GM21825 (cell line): ENCODE results near the gene ETS1.

Experiments used
- ATAC-seq: cut with Tn5 transposase; IDR thresholded peaks from one replicate; pipeline ENCODE4 v1.9.1; 2021; ENCODE audit warnings: mild to moderate bottlenecking, moderate library complexity; ENCODE audit not compliant: unreplicated experiment

The ETS1 gene

DNA sequence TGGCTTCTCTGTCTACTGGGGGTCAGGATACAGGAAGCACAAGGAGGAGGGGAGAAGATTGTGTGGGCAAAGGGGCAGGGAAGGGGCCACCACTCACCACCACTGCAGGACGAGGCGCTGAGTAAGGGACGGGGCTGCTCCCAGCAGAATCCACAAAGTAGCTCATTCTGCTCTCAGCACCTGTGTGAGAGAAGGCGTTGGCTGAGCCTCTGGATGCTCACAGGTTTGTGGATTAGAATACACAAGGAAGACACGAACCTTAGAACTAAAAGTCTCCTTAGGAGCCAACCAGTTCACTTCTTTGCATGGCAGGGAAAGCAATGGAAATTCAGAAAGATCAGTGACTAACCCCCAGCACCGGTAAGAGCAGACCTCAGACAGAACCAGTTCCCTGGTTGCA lies 14.4 kb downstream of the ETS1 start:
- ATAC-seq, result no peak

GRCh38 chr11:128570632-128571031 lies 16.7 kb downstream of the ETS1 start:
- no peak for ATAC-seq

DNA sequence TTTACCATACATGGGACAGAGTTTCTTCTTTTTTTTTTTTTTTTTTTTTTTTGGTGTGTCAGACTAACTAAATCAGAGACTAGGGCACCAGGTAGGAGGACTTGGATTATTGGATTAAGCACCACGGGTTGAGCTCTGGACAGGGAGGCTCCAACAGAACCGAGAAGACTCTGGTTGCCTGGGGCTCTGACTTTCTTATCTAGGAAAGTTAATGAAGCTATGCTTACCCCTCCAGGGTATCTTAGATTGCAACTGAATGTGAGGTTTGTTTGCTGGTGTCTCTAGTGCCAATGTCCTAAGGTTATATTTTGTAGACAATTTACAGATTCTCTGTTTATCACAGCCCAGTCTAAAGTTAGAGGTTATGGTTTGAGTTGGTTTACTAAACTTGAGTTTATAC lies 18.1 kb downstream of the ETS1 start:
- ATAC-seq, result no peak

DNA sequence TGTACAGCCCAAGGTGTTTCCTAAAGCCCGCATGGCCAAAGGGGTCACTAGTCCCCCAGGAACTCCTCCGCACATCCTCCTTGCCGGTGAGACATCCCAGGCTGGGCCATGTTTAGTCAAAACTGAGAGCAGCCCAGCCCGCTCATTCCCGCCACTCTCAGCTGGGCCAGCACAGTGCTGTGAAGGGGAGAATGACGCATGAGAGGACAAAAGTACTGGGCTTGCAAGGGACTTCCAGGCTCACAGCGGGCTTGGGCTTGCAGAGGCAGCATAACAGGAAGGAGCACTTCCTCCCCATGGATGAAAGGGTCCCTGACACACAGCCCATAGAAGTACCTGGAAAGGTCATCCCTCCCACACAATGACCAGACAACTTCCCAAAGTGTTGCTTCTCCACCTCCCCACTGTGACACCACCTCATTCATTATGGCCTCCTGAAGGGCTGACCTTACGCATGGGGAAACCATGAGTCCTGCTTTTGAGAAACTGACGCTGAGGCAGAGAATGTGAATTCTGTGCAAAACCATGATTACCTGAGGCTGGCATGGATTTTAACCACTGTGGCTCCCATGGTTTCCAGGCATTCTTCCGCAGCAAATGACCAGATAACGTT lies 19.1 kb downstream of the ETS1 start:
- ATAC-seq, result no peak

DNA sequence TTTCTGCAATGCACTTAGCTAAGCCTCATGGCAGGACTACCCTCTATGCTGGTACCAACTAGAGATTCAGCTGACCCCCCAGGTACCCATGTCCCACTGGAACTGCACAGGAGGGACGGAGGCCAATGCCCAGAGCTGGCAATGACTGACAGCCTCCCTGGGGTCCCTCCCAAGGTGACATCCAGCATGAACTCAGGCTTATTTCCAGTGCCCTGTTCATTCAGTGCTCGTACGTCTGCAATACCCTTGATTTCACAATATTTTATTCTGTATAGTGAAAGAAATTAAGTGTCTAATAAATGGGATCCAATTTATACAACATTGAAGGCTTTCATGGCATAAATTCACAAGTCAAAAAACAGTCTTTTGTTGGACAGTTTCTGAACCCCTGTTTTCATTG lies 20.2 kb downstream of the ETS1 start:
- ATAC-seq, result no peak

DNA sequence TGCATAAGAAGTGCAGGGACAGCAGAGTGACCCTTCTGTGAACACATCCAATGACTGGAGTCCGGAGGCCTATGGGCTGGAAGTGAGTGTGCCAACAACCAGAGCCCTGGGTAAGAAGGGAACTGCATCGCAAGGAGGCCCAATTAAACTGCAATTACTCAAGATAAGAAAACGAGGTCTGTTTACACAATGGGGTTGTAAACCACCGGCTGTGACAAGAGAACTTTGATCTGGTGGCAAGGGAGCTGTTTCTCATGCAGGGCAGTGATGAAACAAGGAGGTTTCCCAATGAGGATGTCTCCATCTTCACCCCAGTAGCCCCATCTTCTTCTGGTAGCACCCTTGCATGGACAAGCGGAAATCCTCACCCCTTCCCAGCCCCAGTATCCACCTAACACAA lies 21.5 kb downstream of the ETS1 start:
- no peak for ATAC-seq

GRCh38 chr11:128564642-128565245 lies 22.6 kb downstream of the ETS1 start:
- ATAC-seq, result no peak

DNA sequence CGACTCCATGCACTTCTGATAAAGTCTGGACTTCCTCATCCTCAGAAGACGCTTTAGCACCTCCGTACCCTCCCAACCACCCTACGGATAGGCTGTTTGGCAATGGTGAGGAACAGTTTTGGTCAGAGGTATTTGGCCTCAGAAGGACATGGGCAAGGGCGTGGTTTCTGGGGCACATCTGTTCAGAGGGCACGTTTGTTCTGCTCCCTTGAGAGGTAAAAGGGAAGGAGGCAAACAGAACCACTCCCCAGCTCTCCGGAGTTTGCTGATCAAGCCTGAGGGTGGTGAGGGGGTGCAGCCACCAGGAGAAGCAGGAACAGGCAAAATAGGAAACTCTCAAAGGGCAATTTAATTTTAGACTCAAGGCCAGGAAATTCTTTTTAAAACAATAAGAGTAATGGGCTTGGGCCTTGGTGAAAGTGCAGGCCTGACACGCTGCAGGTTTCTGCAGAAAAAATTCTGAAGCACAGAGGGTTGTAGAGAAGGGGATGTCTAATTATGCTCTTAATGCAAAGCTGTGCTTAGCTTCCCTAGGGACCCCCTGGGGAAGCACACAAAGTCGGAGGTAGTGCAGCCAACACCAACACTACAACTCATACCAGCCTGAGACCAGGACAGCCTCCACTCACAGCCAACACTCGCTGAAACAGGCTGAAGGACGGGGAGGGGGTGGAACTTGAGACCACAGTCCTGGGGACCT lies 23.3 kb downstream of the ETS1 start:
- no peak for ATAC-seq

DNA sequence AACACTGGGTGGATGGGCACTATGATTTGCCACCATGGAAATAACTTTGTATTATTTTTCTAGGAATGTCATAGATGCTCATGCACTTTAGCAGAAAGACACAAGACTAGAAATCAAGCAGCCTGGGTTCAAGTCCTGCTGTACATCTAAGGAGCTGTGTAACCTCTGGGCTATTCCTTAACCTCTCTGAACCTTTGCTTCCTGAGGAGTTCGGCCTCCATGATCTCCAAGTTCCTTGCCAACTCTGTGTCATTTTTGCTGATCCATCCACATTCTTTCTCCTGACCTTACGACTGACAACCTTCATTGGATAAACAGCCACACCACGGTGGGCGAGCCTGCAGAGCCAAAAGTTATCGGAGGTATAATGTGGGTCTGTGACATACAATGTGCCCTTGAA lies 24.1 kb downstream of the ETS1 start:
- ATAC-seq, result no peak

DNA sequence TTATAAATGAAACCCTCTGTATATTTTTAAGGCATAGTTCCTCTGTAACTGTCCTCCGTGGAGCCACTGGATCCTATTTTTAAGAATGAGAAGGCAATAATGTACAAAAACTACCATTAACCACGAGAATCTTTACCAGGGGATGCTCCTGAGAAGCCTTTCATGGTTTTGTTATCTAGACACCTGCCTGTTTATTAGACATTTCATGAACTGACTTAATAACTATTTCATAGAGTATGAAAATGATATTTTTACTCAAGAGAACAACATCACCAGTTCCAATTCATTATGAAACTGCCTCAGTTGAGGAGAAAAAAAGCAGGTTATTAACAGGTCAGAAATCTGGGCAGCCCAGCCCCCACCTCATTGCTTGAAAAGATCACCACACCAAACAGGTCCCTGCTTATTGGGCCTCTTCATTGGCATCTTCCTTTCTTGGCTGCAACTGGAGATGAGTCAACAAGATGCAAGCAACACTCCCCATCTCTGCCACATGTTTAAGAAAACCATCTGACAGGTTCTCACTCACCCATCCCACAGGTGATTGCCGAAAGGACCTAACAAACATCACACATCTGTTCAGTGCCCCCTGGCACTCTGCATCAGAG lies 27.8 kb downstream of the ETS1 start:
- no peak for ATAC-seq

GRCh38 chr11:128555606-128556005 lies 31.8 kb downstream of the ETS1 start:
- ATAC-seq, result no peak

GRCh38 chr11:128553662-128554362 lies 33.5 kb downstream of the ETS1 start:
- no peak for ATAC-seq

DNA sequence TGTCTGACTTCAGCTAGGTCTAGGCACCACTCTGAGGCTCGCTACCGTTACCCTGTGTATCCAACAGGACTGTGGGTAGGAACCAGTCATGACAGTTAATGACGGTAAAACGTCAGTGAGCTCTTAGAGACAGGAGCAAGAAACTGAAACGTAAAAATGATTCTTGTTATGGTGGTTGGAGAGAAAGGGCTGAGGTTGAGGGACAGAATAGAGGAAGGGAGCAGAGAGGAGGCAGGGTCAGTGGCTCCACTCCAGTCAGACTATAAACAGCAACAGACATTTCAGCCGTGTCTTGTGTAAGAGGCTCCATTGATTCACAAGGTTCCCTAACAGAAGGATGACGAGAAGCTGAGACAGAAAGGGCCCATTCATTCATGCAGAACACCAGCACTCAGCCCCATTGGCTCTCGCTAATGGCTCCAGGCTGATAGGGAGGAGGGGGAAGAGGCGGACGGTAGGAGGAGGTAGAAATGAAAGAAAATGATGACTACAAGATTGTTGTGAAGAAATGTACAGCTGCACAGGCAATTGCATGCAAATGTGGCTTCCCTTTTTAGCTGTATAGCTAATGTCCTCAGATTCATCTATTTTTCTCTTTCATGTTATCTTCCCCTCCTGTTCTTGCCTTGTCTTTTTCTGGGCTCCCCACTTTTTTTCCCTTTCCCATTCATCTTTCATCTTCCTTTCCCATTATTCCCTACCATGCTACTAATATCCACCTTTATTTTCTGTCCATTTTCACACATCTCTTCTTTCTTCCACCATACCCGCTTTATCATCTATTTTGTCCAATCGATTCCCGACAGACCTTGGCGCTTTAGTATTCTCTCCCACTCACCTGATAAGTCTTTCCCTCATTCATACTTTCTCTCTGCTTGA lies 34.3 kb downstream of the ETS1 start:
- peak; percentile 59 for ATAC-seq

DNA sequence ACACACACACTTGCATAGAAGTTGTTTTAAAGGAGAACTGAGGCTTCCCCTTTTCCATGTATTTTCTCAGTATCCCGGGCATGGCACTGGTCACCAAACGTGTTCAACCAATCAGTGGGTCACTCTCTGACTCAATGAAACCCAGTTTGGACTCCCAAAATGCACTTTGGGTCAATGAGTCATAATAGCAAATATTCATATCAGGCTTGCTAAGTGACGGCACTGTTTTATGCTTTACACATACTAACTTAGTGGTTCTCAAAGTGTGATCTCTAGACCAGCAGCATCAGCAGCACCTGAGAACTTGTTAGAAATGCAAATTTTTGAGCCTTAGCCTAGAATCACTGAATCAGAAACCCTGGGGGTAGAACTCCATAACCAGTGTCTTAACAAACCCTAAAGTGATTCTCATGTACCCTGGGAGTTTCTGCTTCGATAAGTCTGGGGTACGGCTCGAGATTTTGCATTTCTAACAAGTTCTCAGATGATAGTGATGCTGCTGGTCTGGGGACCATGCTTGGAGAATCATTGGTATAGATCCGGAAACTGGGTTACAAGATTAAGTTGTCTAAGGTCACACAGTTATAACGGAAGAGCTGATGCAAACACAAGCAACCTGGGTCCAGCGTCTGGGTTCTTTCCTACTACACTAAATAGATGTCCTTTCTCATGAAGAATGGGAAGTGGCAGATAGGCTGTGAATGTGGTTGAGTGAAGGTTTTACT lies 35.6 kb downstream of the ETS1 start:
- ATAC-seq, result peak; percentile 59

DNA sequence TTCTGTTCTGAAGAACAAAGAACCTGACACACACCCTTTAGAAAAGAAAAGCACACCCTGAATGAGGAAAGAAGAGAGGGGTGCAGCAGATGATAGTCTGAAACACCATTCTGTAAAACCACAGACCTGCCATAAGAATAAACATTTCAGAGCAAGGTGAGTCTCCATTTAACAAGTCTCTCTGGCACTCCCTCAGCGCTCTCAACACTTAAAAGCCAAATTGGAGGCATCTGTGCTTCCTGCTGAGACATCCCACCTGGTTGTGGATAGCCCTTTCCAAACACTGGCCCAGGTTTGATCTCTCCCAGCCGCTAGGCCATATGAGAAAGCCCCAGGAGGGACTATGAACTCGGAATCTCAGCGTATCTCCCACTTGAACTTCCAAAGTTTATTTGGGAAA lies 36.3 kb downstream of the ETS1 start:
- ATAC-seq, result no peak

GRCh38 chr11:128550261-128550821 lies 37.0 kb downstream of the ETS1 start:
- ATAC-seq, result no peak

DNA sequence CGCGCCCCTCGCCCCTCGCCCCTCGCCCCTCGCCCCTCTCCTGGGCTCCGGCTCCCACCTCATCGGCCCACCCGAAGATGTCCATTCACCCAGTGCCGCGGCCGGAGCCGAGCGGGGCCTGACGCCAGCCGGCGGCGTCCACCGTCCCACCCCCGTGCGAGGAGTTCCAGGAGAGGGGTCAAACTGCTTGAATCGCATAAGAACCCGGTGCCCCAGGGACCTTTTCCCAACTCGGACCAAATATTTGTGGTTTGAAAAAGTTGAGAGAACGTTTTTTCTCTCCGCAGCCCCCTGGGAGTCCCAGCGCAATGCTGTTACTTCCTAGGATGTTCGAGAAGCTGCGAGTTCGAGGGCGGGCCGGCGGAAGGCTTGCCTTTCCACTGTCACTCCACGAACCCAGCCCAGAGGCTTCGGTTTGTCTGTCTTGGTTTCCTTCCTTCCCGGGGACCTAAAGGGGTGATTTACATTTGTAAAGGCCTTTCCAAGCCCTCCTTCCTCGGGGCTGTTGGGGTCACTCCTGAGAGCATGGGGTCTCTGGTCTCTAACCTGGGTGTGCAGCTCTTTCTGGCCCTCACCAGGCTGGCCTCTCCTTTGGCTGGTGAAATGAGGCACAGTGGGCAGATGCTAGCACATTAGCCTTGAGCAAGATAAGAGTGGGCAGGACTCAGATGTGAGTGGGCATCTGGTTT lies 38.0 kb downstream of the ETS1 start:
- no peak for ATAC-seq

- no peak for ATAC-seq
Measured at GRCh38 chr11:128548649-128549255, 38.6 kb downstream of the ETS1 start.
